Testis (tissue), 2 donors: Measurements from ENCODE around the gene TCF12.

Experiments
- CTCF ChIP-seq, 3 experiments: fragments of 450-650 bp in 2 of 3; fragments of 200-600 bp in 1 of 3; sonication (generic) in 1 of 3; IDR thresholded peaks; one replicate each; pipeline ENCODE4 v1.5.1; 2016 to 2019; ENCODE audit warnings: antibody characterized with exemption in 3 of 3, mild to moderate bottlenecking in 2 of 3, moderate library complexity in 1 of 3
- POLR2A ChIP-seq: fragments of 450-650 bp; IDR thresholded peaks from one replicate; pipeline ENCODE4 v1.6.1; 2017; ENCODE audit warnings: antibody characterized with exemption, mild to moderate bottlenecking, moderate library complexity

GRCh38 chr15:57017024-57017423, 98.6 kb downstream of the TCF12 start:
- TF ChIP-seq POLR2A, result no peak
- no peak for TF ChIP-seq CTCF (IDR thresholded peaks at IDR 0.05)
